ENCODE data around the gene COL6A2.

The COL6A2 gene

GRCh38 chr21:46129846-46130651, 32.1 kb downstream of the COL6A2 start:
- Histone ChIP-seq H3K27ac (no peak overlapping the region), H3K9ac (no peak overlapping the region), H3K9me3 (replicated peaks in 1 of 11) (no peaks in the 10 kb centered on the region), H3K36me3 (no peaks in the 10 kb centered on the region), H3K4me3 (no peak overlapping the region), H4K20me1 (peaks cover 0 to 47% (median 12%) of the 10 kb centered on the region in 11 experiments; a peak in 13 of 22 replicates), H3K4me2 (no peak overlapping the region), H3K27me3 (peaks cover 0 to 13% (median 0%) of the 10 kb centered on the region in 11 experiments; a peak in 2 of 22 replicates), H3K4me1 (peaks cover 0 to 35% (median 21%) of the 10 kb centered on the region in 10 experiments; a peak in 18 of 20 replicates)
- no peak for TF ChIP-seq Cebpa-rat (IDR thresholded peaks at IDR 0.05)

GRCh38 chr21:46130831-46131587, 33.1 kb downstream of the COL6A2 start:
- H3K36me3 ChIP-seq: no peaks in the 10 kb centered on the region
- no peaks in the 10 kb centered on the region for H3K9me3 ChIP-seq (replicated peaks in 1 of 11)
- peaks cover 0 to 13% (median 0%) of the 10 kb centered on the region in 11 experiments; a peak in 2 of 22 replicates for H3K27me3 ChIP-seq
- H3K4me1 ChIP-seq: peaks cover 0 to 30% (median 17%) of the 10 kb centered on the region in 10 experiments; a peak in 18 of 20 replicates
- no peak overlapping the region for H3K9ac ChIP-seq
- TF ChIP-seq Cebpa-rat (IDR thresholded peaks at IDR 0.05): no peak
- no peak overlapping the region for H3K4me2 ChIP-seq
- no peak overlapping the region for H3K27ac ChIP-seq
- peaks cover 0 to 47% (median 12%) of the 10 kb centered on the region in 11 experiments; a peak in 13 of 22 replicates for H4K20me1 ChIP-seq
- no peak overlapping the region for H3K4me3 ChIP-seq

- Histone ChIP-seq H3K27ac (no peak overlapping the region), H3K9ac (no peak overlapping the region), H3K4me3 (no peak overlapping the region), H3K9me3 (replicated peaks in 1 of 11) (no peaks in the 10 kb centered on the region), H4K20me1 (peaks cover 0 to 52% (median 12%) of the 10 kb centered on the region in 11 experiments; a peak in 13 of 22 replicates), H3K36me3 (no peaks in the 10 kb centered on the region), H3K4me2 (no peak overlapping the region), H3K27me3 (peaks cover 0 to 10% (median 0%) of the 10 kb centered on the region in 11 experiments; a peak in 2 of 22 replicates), H3K4me1 (peaks cover 0 to 24% (median 12%) of the 10 kb centered on the region in 10 experiments; a peak in 17 of 20 replicates)
- TF ChIP-seq Cebpa-rat (IDR thresholded peaks at IDR 0.05): no peak
Observed at GRCh38 chr21:46131588-46131837, 33.6 kb downstream of the COL6A2 start.

- TF ChIP-seq Cebpa-rat (IDR thresholded peaks at IDR 0.05): no peak
- peaks cover 0 to 4% (median 0%) of the 10 kb centered on the region in 11 experiments; a peak in 2 of 22 replicates for H3K27me3 ChIP-seq
- no peaks in the 10 kb centered on the region for H3K36me3 ChIP-seq
Observed at GRCh38 chr21:46131838-46132651, 34.1 kb downstream of the COL6A2 start.

DNA sequence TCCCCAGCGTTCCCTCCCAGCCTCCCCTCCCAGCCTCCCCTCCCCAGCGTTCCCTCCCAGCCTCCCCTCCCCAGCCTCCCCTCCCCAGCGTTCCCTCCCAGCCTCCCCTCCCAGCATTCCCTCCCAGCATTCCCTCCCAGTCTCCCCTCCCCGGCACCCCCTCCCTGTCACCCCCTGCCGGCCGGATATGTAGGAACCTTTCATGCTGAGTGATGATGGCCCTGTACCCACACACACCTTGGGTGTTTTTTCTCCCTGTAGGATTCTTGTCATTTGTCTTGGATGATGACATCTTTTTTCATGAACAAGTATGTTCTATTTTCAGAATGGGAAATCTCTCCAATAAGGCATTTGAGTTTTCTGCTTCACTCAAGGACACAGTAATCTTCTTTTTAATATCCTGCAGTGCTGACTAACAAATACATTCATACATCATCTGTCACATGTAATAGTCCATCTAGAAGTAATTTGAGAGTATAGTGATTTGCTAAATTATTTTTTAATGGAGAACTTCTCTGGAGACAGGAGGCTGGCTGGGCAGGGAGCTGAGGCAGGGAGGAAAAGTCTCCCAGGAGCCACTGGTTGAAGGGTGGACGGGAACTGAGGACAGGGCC, 38.0 kb downstream of the COL6A2 start:
- no peaks in the 10 kb centered on the region for H3K9me3 ChIP-seq (replicated peaks in 1 of 11)
- no peaks in the 10 kb centered on the region for H3K36me3 ChIP-seq
- no peak overlapping the region for H3K4me3 ChIP-seq
- no peak for TF ChIP-seq Cebpa-rat (IDR thresholded peaks at IDR 0.05)
- H3K4me1 ChIP-seq: peaks cover 0 to 8% (median 3%) of the 10 kb centered on the region in 10 experiments; a peak in 10 of 20 replicates
- no peak overlapping the region for H3K4me2 ChIP-seq
- peaks cover 0 to 6% (median 0%) of the 10 kb centered on the region in 11 experiments; a peak in 2 of 22 replicates for H3K27me3 ChIP-seq
- no peak overlapping the region for H3K9ac ChIP-seq
- H4K20me1 ChIP-seq: peaks cover 0 to 17% (median 0%) of the 10 kb centered on the region in 11 experiments; a peak in 4 of 22 replicates
- H3K27ac ChIP-seq: no peak overlapping the region

More at GRCh38 chr21:46131838-46132651, 34.1 kb downstream of the COL6A2 start:
- no peaks in the 10 kb centered on the region for H3K9me3 ChIP-seq (replicated peaks in 1 of 11)
- H3K9ac ChIP-seq: no peak overlapping the region
- peaks cover 0 to 48% (median 12%) of the 10 kb centered on the region in 11 experiments; a peak in 13 of 22 replicates for H4K20me1 ChIP-seq
- H3K4me3 ChIP-seq: no peak overlapping the region
- H3K4me1 ChIP-seq: peaks cover 0 to 19% (median 7%) of the 10 kb centered on the region in 10 experiments; a peak in 16 of 20 replicates
- no peak overlapping the region for H3K27ac ChIP-seq
- H3K4me2 ChIP-seq: no peak overlapping the region

- no peak overlapping the region for H3K4me2 ChIP-seq
- H3K27ac ChIP-seq: no peak overlapping the region
- H3K9me3 ChIP-seq (replicated peaks in 1 of 11): peaks cover 0 to under 1% (median 0%) of the 10 kb centered on the region in 11 experiments; a peak in 2 of 22 replicates
- no peak for TF ChIP-seq Cebpa-rat (IDR thresholded peaks at IDR 0.05)
- peaks cover 0 to 18% (median 13%) of the 10 kb centered on the region in 10 experiments; a peak in 16 of 20 replicates for H3K4me1 ChIP-seq
- peaks cover 0 to 6% (median 0%) of the 10 kb centered on the region in 11 experiments; a peak in 3 of 22 replicates for H3K27me3 ChIP-seq
- peaks cover 0 to 8% (median 0%) of the 10 kb centered on the region in 11 experiments; a peak in 3 of 22 replicates for H4K20me1 ChIP-seq
- no peak overlapping the region for H3K4me3 ChIP-seq
- no peak overlapping the region for H3K9ac ChIP-seq
- H3K36me3 ChIP-seq: no peaks in the 10 kb centered on the region
Observed at GRCh38 chr21:46136739-46137349, 38.9 kb downstream of the COL6A2 start.

DNA sequence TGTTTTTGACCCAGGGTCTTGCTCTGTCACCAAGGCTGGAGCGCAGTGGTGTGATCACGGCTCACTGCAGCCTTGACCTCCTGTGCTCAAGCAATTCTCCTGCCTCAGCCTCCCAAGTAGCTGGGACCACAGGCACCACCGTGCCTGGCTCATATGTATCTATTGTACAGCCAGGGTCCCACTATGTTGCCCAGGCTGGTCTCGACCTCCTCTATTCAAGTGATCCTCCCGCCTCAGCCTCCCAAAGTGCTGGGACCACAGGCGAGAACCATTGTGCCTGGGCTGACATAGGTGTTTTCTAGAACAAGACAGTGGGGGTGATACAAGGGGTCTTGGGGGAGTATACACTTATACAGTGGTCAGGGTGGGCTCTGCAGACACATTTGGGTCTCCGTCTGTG, 40.0 kb downstream of the COL6A2 start:
- no peak overlapping the region for H3K4me2 ChIP-seq
- H3K36me3 ChIP-seq: no peaks in the 10 kb centered on the region
- no peak overlapping the region for H3K4me3 ChIP-seq
- TF ChIP-seq Cebpa-rat (IDR thresholded peaks at IDR 0.05): no peak
- peaks cover 0 to 6% (median 0%) of the 10 kb centered on the region in 11 experiments; a peak in 3 of 22 replicates for H3K27me3 ChIP-seq
- peaks cover 0 to 11% (median 8%) of the 10 kb centered on the region in 11 experiments; a peak in 16 of 22 replicates for H3K9me3 ChIP-seq (replicated peaks in 1 of 11)
- H3K4me1 ChIP-seq: peaks cover 0 to 25% (median 19%) of the 10 kb centered on the region in 10 experiments; a peak in 16 of 20 replicates
- H3K27ac ChIP-seq: no peak overlapping the region
- H3K9ac ChIP-seq: no peak overlapping the region
- peaks cover 0 to 5% (median 0%) of the 10 kb centered on the region in 11 experiments; a peak in 2 of 22 replicates for H4K20me1 ChIP-seq

Measured in BLaER1 treated with 17β-estradiol and CSF1 and Interleukin-3, amounts not matched to agents 10 nM and 100 nM (cell line).